SK-N-SH treated with all-trans-retinoic acid at 6 μM for 48 hours (cell line): ENCODE results near the gene GRIK4.

Experiments used
- ATAC-seq: fragments of 200-7000 bp; cut with Tn5 transposase; 3 replicates; pipeline ENCODE4 v1.9.1; 2020; ENCODE audit warnings: mild to moderate bottlenecking, moderate library complexity
- ARNTL ChIP-seq: fragments of 450-650 bp; formaldehyde crosslinking; IDR thresholded peaks from 2 replicates; pipeline ENCODE4 v1.5.0; 2020; ENCODE audit warnings: low read depth, mild to moderate bottlenecking, moderate library complexity, borderline replicate concordance
- BACH2 ChIP-seq: fragments of 250-450 bp; sonication (Bioruptor Pico); IDR thresholded peaks from 2 replicates; pipeline ENCODE4 v1.9.0; 2021; ENCODE audit warnings: mild to moderate bottlenecking, borderline replicate concordance
- CREB5 ChIP-seq: fragments of 250-450 bp; sonication (Bioruptor Pico); IDR thresholded peaks from 2 replicates; pipeline ENCODE4 v1.5.1; 2020; ENCODE audit warnings: low read depth, mild to moderate bottlenecking, moderate library complexity
- CSDC2 ChIP-seq: fragments of 250-450 bp; sonication (Bioruptor Pico); IDR thresholded peaks from 2 replicates; pipeline ENCODE4 v1.5.0; 2020; ENCODE audit warnings: mild to moderate bottlenecking, moderate library complexity
- CSRNP3 ChIP-seq: fragments of 250-450 bp; sonication (Bioruptor Pico); IDR thresholded peaks from 2 replicates; pipeline ENCODE4 v1.5.1; 2021; ENCODE audit warnings: mild to moderate bottlenecking, moderate library complexity
- ESRRG ChIP-seq: fragments of 250-450 bp; sonication (Bioruptor Pico); IDR thresholded peaks from 2 replicates; pipeline ENCODE4 v1.6.1; 2021; ENCODE audit warnings: mild to moderate bottlenecking
- GLIS3 ChIP-seq: fragments of 250-450 bp; sonication (Bioruptor Pico); IDR thresholded peaks from 2 replicates; pipeline ENCODE4 v1.5.0; 2020; ENCODE audit warnings: mild to moderate bottlenecking, moderate library complexity
- ISL1 ChIP-seq: fragments of 250-450 bp; sonication (Bioruptor Pico); IDR thresholded peaks from 2 replicates; pipeline ENCODE4 v2.1.2; 2022; ENCODE audit warnings: mild to moderate bottlenecking, moderate library complexity
- OSR1 ChIP-seq: fragments of 250-450 bp; sonication (Bioruptor Pico); IDR thresholded peaks from 2 replicates; pipeline ENCODE4 v1.8.0; 2022; ENCODE audit warnings: moderate library complexity, mild to moderate bottlenecking, inconsistent platforms
- PATZ1 ChIP-seq: fragments of 250-450 bp; sonication (Bioruptor Pico); IDR thresholded peaks from 2 replicates; pipeline ENCODE4 v1.8.0; 2020; ENCODE audit warnings: mild to moderate bottlenecking, moderate library complexity, borderline replicate concordance
- PPARA ChIP-seq: fragments of 250-450 bp; sonication (Bioruptor Pico); IDR thresholded peaks from 2 replicates; pipeline ENCODE4 v1.5.0; 2020; ENCODE audit warnings: mild to moderate bottlenecking, borderline replicate concordance
- RARB ChIP-seq: fragments of 250-450 bp; sonication (Bioruptor Pico); IDR thresholded peaks from 2 replicates; pipeline ENCODE4 v1.8.0; 2021; ENCODE audit warnings: mild to moderate bottlenecking, moderate library complexity
- SNAI2 ChIP-seq: fragments of 250-450 bp; sonication (Bioruptor Pico); IDR thresholded peaks from 2 replicates; pipeline ENCODE4 v1.5.0; 2020; ENCODE audit warnings: mild to moderate bottlenecking, moderate library complexity
- TCF4 ChIP-seq: fragments of 250-450 bp; sonication (Bioruptor Pico); IDR thresholded peaks from 2 replicates; pipeline ENCODE4 v1.8.0; 2021; ENCODE audit warnings: mild to moderate bottlenecking, moderate library complexity, borderline replicate concordance
- TSHZ2 ChIP-seq: fragments of 250-450 bp; sonication (Bioruptor Pico); IDR thresholded peaks from 2 replicates; pipeline ENCODE4 v1.5.0; 2020; ENCODE audit warnings: mild to moderate bottlenecking, moderate library complexity
- ZC3H10 ChIP-seq: fragments of 250-450 bp; sonication (Bioruptor Pico); IDR thresholded peaks from 2 replicates; pipeline ENCODE4 v1.5.1; 2021; ENCODE audit warnings: mild to moderate bottlenecking, moderate library complexity
- ZFP3 ChIP-seq: fragments of 250-450 bp; sonication (Bioruptor Pico); IDR thresholded peaks from 2 replicates; pipeline ENCODE4 v1.5.0; 2020; ENCODE audit warnings: mild to moderate bottlenecking, moderate library complexity
- ZFP30 ChIP-seq: fragments of 450-650 bp; formaldehyde crosslinking; IDR thresholded peaks from 2 replicates; pipeline ENCODE4 v1.5.0; 2022; ENCODE audit warnings: mild to moderate bottlenecking, moderate library complexity
- ZNF565 ChIP-seq: fragments of 450-650 bp; formaldehyde crosslinking; conservative IDR thresholded peaks from 2 replicates; pipeline ENCODE4 v1.5.0; 2020; ENCODE audit warnings: low read depth, mild to moderate bottlenecking, moderate library complexity
- ZNF70 ChIP-seq: fragments of 450-650 bp; formaldehyde crosslinking; IDR thresholded peaks from 2 replicates; pipeline ENCODE4 v1.5.0; 2020; ENCODE audit warnings: mild to moderate bottlenecking, moderate library complexity
- TF ChIP-seq, protein P1 (sequence below): fragments of 250-450 bp; sonication (Bioruptor Pico); IDR thresholded peaks from 2 replicates; pipeline ENCODE4 v1.8.0; 2021; ENCODE audit warnings: low read depth, mild to moderate bottlenecking, moderate library complexity, borderline replicate concordance

GRIK4 gene

DNA sequence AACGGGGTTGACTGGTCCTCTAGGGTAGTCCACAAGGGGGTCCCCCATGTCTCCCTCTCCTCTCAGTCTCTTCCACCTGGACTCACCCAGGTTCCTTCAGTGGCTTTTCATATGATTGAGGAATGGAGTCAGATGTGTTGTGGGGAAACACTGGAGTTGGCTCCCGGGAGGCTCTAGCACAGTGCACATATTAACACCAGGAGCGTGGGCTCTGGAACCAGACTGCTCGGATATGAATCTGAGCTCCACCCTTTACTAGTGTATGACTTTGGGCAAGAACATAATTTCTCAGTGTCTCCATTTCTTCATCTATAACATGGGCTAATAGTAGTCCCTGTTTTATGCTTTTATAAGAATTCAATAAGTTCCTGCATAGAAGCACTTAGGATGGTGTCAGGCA, 157.0 kb downstream of the GRIK4 start:
- no peak for ATAC-seq
- TF ChIP-seq ZC3H10 (CRISPR knock-in tag), result no peak
- TF ChIP-seq OSR1, result no peak
- no peak for TF ChIP-seq ARNTL
- TF ChIP-seq BACH2, result no peak
- TF ChIP-seq CSDC2 (CRISPR knock-in tag), result no peak
- no peak for TF ChIP-seq GLIS3 (CRISPR knock-in tag)
- no peak for TF ChIP-seq PATZ1 (CRISPR knock-in tag)
- no peak for TF ChIP-seq RARB (CRISPR knock-in tag)
- TF ChIP-seq SNAI2, result no peak
- TF ChIP-seq CREB5 (CRISPR knock-in tag), result no peak
- no peak for TF ChIP-seq ZNF70 (CRISPR knock-in tag)
- TF ChIP-seq CSRNP3 (CRISPR knock-in tag), result no peak
- TF ChIP-seq ZNF565 (CRISPR knock-in tag), result no peak
- no peak for TF ChIP-seq ESRRG
- TF ChIP-seq TSHZ2, result no peak
- TF ChIP-seq TCF4, result no peak
- TF ChIP-seq ZFP30 (CRISPR knock-in tag), result no peak
- no peak for TF ChIP-seq ZFP3
- TF ChIP-seq, all 23 proteins: peak for 0

GRCh38 chr11:120674542-120674941, 163.0 kb downstream of the GRIK4 start:
- TF ChIP-seq ZNF565 (CRISPR knock-in tag) (no peak), OSR1 (no peak), ZC3H10 (CRISPR knock-in tag) (no peak), SNAI2 (no peak), ZNF70 (CRISPR knock-in tag) (no peak), CREB5 (CRISPR knock-in tag) (no peak), ARNTL (no peak)
- no peak for ATAC-seq

DNA sequence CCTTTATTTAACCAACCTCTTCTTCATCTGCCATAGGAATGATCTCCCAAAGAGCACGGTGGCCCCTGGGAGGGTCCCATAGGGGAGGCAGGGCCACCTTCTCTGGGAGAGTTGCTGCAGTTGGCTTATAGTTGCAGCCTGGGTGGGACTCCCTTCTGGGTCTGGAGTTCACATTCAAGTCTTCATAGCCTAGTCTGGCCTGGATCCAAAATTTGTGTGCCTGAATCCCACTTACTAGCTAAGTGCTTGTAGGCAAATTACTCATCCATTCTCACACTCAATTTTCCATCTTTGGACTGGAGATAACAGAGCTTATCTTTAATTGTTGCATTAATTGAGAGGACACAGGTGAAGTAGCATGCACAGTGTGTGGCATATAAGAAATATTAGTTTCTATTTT, 163.6 kb downstream of the GRIK4 start:
- TF ChIP-seq PPARA (no peak), ZFP30 (CRISPR knock-in tag) (no peak), TCF4 (no peak), ISL1 (no peak), GLIS3 (CRISPR knock-in tag) (no peak), ESRRG (no peak), ZNF565 (CRISPR knock-in tag) (no peak)
- TF ChIP-seq, protein P1, sequence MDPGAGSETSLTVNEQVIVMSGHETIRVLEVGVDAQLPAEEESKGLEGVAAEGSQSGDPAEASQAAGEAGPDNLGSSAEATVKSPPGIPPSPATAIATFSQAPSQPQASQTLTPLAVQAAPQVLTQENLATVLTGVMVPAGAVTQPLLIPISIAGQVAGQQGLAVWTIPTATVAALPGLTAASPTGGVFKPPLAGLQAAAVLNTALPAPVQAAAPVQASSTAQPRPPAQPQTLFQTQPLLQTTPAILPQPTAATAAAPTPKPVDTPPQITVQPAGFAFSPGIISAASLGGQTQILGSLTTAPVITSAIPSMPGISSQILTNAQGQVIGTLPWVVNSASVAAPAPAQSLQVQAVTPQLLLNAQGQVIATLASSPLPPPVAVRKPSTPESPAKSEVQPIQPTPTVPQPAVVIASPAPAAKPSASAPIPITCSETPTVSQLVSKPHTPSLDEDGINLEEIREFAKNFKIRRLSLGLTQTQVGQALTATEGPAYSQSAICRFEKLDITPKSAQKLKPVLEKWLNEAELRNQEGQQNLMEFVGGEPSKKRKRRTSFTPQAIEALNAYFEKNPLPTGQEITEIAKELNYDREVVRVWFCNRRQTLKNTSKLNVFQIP (CRISPR knock-in tag), result no peak
- ATAC-seq, result no peak
